HepG2 (cell line): ENCODE data around the gene PGGT1B. TPM values are rescaled to one million over a fixed set of nuclear protein-coding genes. Genes with fewer than 3 reads are reported as not detected.

ENCODE experiments used
- ATF1 ChIP-seq: IDR thresholded peaks from 2 replicates; pipeline ENCODE4 v1.6.1; 2016; ENCODE audit warnings: mild to moderate bottlenecking, control low read depth
- CBFB ChIP-seq: sonication (generic); formaldehyde crosslinking; IDR thresholded peaks from 2 replicates; pipeline ENCODE4 v1.4.0; 2020; ENCODE audit warnings: missing genetic modification reagents
- CC2D1A ChIP-seq: sonication (generic); formaldehyde crosslinking; IDR thresholded peaks from 2 replicates; pipeline ENCODE4 v1.8.1; 2023; ENCODE audit warnings: mild to moderate bottlenecking, missing genetic modification reagents
- CENPBD1 ChIP-seq: sonication (generic); formaldehyde crosslinking; IDR thresholded peaks from 2 replicates; pipeline ENCODE4 v1.8.0; 2022; ENCODE audit warnings: missing genetic modification reagents, low read depth, mild to moderate bottlenecking, borderline replicate concordance
- CHD4 ChIP-seq: fragments of 200-600 bp; sonication (generic); IDR thresholded peaks from 2 replicates; pipeline ENCODE4 v1.7.0; 2017; ENCODE audit warnings: mild to moderate bottlenecking, low read length, borderline replicate concordance
- ELK4 ChIP-seq: sonication (generic); formaldehyde crosslinking; IDR thresholded peaks from 2 replicates; pipeline ENCODE4 v1.9.0; 2021; ENCODE audit warnings: missing genetic modification reagents, borderline replicate concordance
- GTF2F1 ChIP-seq: fragments of 150-350 bp; IDR thresholded peaks from 2 replicates; pipeline ENCODE4 v1.6.1; 2014; ENCODE audit warnings: low read length
- HIVEP1 ChIP-seq: sonication (generic); formaldehyde crosslinking; IDR thresholded peaks from 2 replicates; pipeline ENCODE4 v1.4.0; 2020; ENCODE audit warnings: mild to moderate bottlenecking, missing genetic modification reagents
- HNRNPL ChIP-seq: fragments of 200-400 bp; formaldehyde crosslinking; IDR thresholded peaks from 2 replicates; pipeline ENCODE4 v1.6.1; 2017; ENCODE audit warnings: mild to moderate bottlenecking, low read depth, low read length
- ISX ChIP-seq: sonication (generic); formaldehyde crosslinking; conservative IDR thresholded peaks from 2 replicates; pipeline ENCODE4 v1.5.0; 2020; ENCODE audit warnings: missing genetic modification reagents
- JUN ChIP-seq: sonication (generic); formaldehyde crosslinking; IDR thresholded peaks from 2 replicates; pipeline ENCODE4 v1.4.0; 2020; ENCODE audit warnings: mild to moderate bottlenecking, missing genetic modification reagents
- KLF15 ChIP-seq: sonication (generic); formaldehyde crosslinking; IDR thresholded peaks from 2 replicates; pipeline ENCODE4 v1.8.1; 2023; ENCODE audit warnings: borderline replicate concordance, mild to moderate bottlenecking, inconsistent platforms, missing genetic modification reagents, mixed read lengths
- MIER3 ChIP-seq: IDR thresholded peaks from 2 replicates; pipeline ENCODE4 v1.6.1; 2016; ENCODE audit warnings: missing compliant biosample characterization, borderline replicate concordance
- RARA ChIP-seq: IDR thresholded peaks from 2 replicates; pipeline ENCODE4 v1.6.1; 2016; ENCODE audit warnings: missing genetic modification reagents, missing compliant biosample characterization
- RARG ChIP-seq: sonication (generic); formaldehyde crosslinking; IDR thresholded peaks from 2 replicates; pipeline ENCODE4 v1.4.0; 2020; ENCODE audit warnings: low read depth, mild to moderate bottlenecking, missing genetic modification reagents
- SIN3B ChIP-seq: fragments of 150-350 bp; IDR thresholded peaks from 2 replicates; pipeline ENCODE4 v1.6.1; 2014; ENCODE audit warnings: low read length
- SP5 ChIP-seq: IDR thresholded peaks from 2 replicates; pipeline ENCODE4 v1.6.1; 2016; ENCODE audit warnings: low read depth, borderline replicate concordance
- STAG1 ChIP-seq: sonication (generic); formaldehyde crosslinking; IDR thresholded peaks from 2 replicates; pipeline ENCODE4 v1.4.0; 2020; ENCODE audit warnings: missing genetic modification reagents
- TBP ChIP-seq: sonication (generic); formaldehyde crosslinking; IDR thresholded peaks from 2 replicates; pipeline ENCODE4 v1.5.0; 2020; ENCODE audit warnings: missing genetic modification reagents
- UBTF ChIP-seq: sonication (generic); formaldehyde crosslinking; IDR thresholded peaks from 2 replicates; pipeline ENCODE4 v1.4.0; 2020; ENCODE audit warnings: mild to moderate bottlenecking, missing genetic modification reagents
- YEATS4 ChIP-seq: sonication (generic); formaldehyde crosslinking; IDR thresholded peaks from 2 replicates; pipeline ENCODE4 v1.4.0; 2020; ENCODE audit warnings: missing genetic modification reagents, borderline replicate concordance
- ZBTB7B ChIP-seq: sonication (generic); formaldehyde crosslinking; IDR thresholded peaks from 2 replicates; pipeline ENCODE4 v1.4.0; 2020; ENCODE audit warnings: missing genetic modification reagents
- ZFP41 ChIP-seq: sonication (generic); formaldehyde crosslinking; IDR thresholded peaks from 2 replicates; pipeline ENCODE4 v1.4.0; 2020; ENCODE audit warnings: mild to moderate bottlenecking, missing genetic modification reagents, borderline replicate concordance
- ZFP90 ChIP-seq: sonication (generic); formaldehyde crosslinking; IDR thresholded peaks from 2 replicates; pipeline ENCODE4 v1.8.0; 2022; ENCODE audit warnings: missing genetic modification reagents, mild to moderate bottlenecking, inconsistent platforms, borderline replicate concordance
- ZMYM3 ChIP-seq: sonication (generic); formaldehyde crosslinking; IDR thresholded peaks from 2 replicates; pipeline ENCODE4 v1.5.1; 2020; ENCODE audit warnings: mild to moderate bottlenecking, missing genetic modification reagents
- ZNF24 ChIP-seq: fragments of 450-650 bp; IDR thresholded peaks from 2 replicates; pipeline ENCODE4 v1.6.1; 2017; ENCODE audit warnings: antibody characterized with exemption, mild to moderate bottlenecking
- ZNF460 ChIP-seq: sonication (generic); formaldehyde crosslinking; IDR thresholded peaks from 2 replicates; pipeline ENCODE4 v1.5.1; 2020; ENCODE audit warnings: missing genetic modification reagents, mild to moderate bottlenecking, borderline replicate concordance
- ZNF530 ChIP-seq: sonication (generic); formaldehyde crosslinking; IDR thresholded peaks from 2 replicates; pipeline ENCODE4 v1.5.0; 2020; ENCODE audit warnings: low read depth, mild to moderate bottlenecking, missing genetic modification reagents
- ZSCAN31 ChIP-seq: sonication (generic); formaldehyde crosslinking; IDR thresholded peaks from 2 replicates; pipeline ENCODE4 v1.5.0; 2020; ENCODE audit warnings: low read depth, mild to moderate bottlenecking, missing genetic modification reagents
- polyA plus RNA-seq, 8 experiments: library from polyadenylated mRNA; depleted of rRNA in 3 of 8; stranded (reverse) in 7 of 8; unstranded in 1 of 8; fragments of >200 nt; fragmentation: Illumina TruSeq in 4 of 8; extraction: Trizol in 4 of 8; gene quantifications; 2 replicates each; pipeline versions ENCODE4 v1.2.1 to v1.2.3, GENCODE V29; 2011 to 2016; ENCODE audit warnings: low read depth in 4 of 8, missing spikeins in 1 of 8, mixed read lengths in 1 of 8; ENCODE audit not compliant: insufficient read depth in 1 of 8
- total RNA-seq, 5 experiments: library from RNA; depleted of rRNA; stranded (reverse); fragments of >200 nt; fragmentation: Illumina TruSeq; extraction: Trizol; gene quantifications; 2 replicates each; pipeline ENCODE4 v1.2.3, GENCODE V29; 2016; ENCODE audit warnings: low read depth in 1 of 5

The PGGT1B gene
- total and polyA plus RNA-seq, 2 of the 13 experiments (the other 11 are each of a cell fraction or from before 2014, with no cell fraction given), result 2.4 to 42.7 TPM

GRCh38 chr5:115180165-115180709 lies 82.4 kb downstream of the PGGT1B start (continued):
- TF ChIP-seq RARG (CRISPR knock-in tag) (no peak), ZBTB7B (CRISPR knock-in tag) (0 out of 2 replicates have a peak, but pooled peaks have one; percentile 43), GTF2F1 (no peak), ISX (CRISPR knock-in tag) (no peak), JUN (CRISPR knock-in tag) (no peak), YEATS4 (CRISPR knock-in tag) (no peak), HNRNPL (no peak), ZNF24 (no peak), ZNF460 (CRISPR knock-in tag) (no peak), SIN3B (no peak), CENPBD1 (CRISPR knock-in tag) (no peak), ZNF530 (CRISPR knock-in tag) (no peak), RARA (CRISPR knock-in tag) (no peak), CC2D1A (CRISPR knock-in tag) (no peak), TBP (CRISPR knock-in tag) (no peak), ELK4 (CRISPR knock-in tag) (no peak), CHD4 (no peak), STAG1 (CRISPR knock-in tag) (no peak), ZFP90 (CRISPR knock-in tag) (no peak), UBTF (CRISPR knock-in tag) (peak; percentile 62; the same call in 1 of the 2 replicates), ZMYM3 (CRISPR knock-in tag) (no peak), SP5 (CRISPR knock-in tag) (no peak), ZSCAN31 (CRISPR knock-in tag) (no peak), MIER3 (no peak), KLF15 (CRISPR knock-in tag) (no peak), ZFP41 (CRISPR knock-in tag) (no peak), HIVEP1 (peak; percentile 53; the same call in 1 of the 2 replicates), CBFB (CRISPR knock-in tag) (no peak), ATF1 (CRISPR knock-in tag) (no peak)
